ENCODE data around the gene MRPL4.
"Not testable (repeated sequence)": the region's sequence is repeated elsewhere in the genome, so short reads cannot be mapped to it uniquely, and the experiment has no call there.

The MRPL4 gene

DNA sequence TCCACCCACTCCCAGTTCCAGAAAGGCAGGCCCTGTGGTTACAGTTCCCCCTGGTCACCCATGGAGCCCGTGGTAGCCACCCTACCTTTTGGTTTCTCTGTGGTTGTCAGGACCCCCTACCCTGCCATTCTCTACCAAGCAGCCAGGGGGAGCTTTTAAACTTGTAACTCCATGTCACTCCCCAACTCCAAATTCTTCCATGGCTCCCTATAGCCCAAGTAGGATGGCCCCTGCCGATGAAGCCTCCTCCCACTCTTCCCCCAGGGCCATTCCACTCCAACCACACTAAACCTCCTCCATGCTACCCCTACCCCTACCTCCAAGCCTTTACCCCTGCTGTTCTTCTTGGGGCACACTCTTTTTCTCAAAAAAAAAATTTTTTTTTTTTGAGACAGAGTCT, 23.1 kb upstream of the MRPL4 start:
- H3K27ac ChIP-seq (ENCODE audit: low read depth in 2 of 2, low read length in 2 of 2), result peak overlapping the region; percentile 27 to 43

GRCh38 chr19:10230173-10230860, 21.7 kb upstream of the MRPL4 start:
- H3K4me1 ChIP-seq (ENCODE audit: control insufficient read depth in 2 of 2, insufficient read depth in 2 of 2, low read length in 2 of 2), result peaks cover 6 to 7% of the 10 kb centered on the region in 2 donors
- peak overlapping the region; percentile 77 to 79 for H3K4me3 ChIP-seq (ENCODE audit: low read length in 2 of 2)
- no peaks in the 10 kb centered on the region for H3K36me3 ChIP-seq (ENCODE audit: control insufficient read depth in 2 of 2, insufficient read depth in 2 of 2, low read length in 2 of 2)
- no peaks in the 10 kb centered on the region for H3K9me3 ChIP-seq (ENCODE audit: control insufficient read depth in 2 of 2, low read length in 2 of 2)
- H3K27ac ChIP-seq (ENCODE audit: low read depth in 2 of 2, low read length in 2 of 2), result peak overlapping the region; percentile 76 to 85
- peak overlapping the region; percentile 75 to 86 for H3K9ac ChIP-seq (ENCODE audit: low read depth in 1 of 2, low read length in 2 of 2)
- H3K27me3 ChIP-seq (ENCODE audit: control insufficient read depth in 2 of 2, insufficient read depth in 2 of 2, low read length in 2 of 2), result no peaks in the 10 kb centered on the region

More for the DNA sequence above, 23.1 kb upstream of the MRPL4 start:
- peaks cover 6 to 7% of the 10 kb centered on the region in 2 donors for H3K4me1 ChIP-seq (ENCODE audit: control insufficient read depth in 2 of 2, insufficient read depth in 2 of 2, low read length in 2 of 2)
- no peaks in the 10 kb centered on the region for H3K9me3 ChIP-seq (ENCODE audit: control insufficient read depth in 2 of 2, low read length in 2 of 2)
- H3K9ac ChIP-seq (ENCODE audit: low read depth in 1 of 2, low read length in 2 of 2), result no peak overlapping the region
- no peak overlapping the region for H3K4me3 ChIP-seq (ENCODE audit: low read length in 2 of 2)
- H3K36me3 ChIP-seq (ENCODE audit: control insufficient read depth in 2 of 2, insufficient read depth in 2 of 2, low read length in 2 of 2), result peaks cover 0 to 6% of the 10 kb centered on the region in 2 donors
- H3K27me3 ChIP-seq (ENCODE audit: control insufficient read depth in 2 of 2, insufficient read depth in 2 of 2, low read length in 2 of 2), result no peaks in the 10 kb centered on the region

DNA sequence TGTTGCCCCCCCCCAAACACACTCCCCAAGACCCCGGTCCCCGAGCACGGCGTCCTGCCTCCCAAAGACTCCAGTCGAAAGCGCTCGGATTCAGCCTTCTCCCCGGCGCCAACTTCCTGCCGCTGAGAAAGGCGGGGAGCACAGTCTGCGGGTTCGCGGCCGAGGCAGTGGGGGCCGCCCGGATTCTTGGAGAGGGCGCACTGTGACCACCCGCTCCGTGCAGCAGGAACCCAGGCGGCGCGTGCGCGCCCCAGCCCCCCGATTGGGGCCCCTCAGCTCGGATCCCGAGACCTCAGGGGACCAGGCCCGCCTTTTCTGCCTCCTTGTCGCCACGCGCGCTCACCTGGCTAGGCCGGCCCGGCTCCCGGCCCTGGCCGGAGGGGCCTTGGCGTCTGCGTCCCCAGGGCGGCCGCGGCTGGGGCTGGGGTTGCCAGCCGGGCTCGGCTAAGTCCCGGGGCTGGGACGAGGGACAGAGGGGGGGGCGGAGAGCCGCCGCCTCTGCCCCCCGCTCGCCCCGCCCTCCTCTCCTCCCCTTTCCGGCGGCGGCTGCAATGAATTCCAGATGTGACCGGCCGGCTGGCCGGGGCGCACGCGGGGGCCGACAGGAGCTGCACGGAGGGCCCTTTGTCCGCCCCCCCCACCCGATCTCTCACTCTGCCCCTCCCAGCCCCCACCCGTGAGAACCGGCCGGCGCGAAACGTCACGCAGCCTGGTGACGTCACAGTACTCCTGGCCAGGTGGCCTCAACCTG, 21.0 kb upstream of the MRPL4 start, which contains the start of gene S1PR2:
TSS of gene S1PR2 (minus strand) at position 471 of the 751 bp plus-strand sequence. CDS start 6,426 bp downstream, outside the sequence.
- H3K4me1 ChIP-seq (ENCODE audit: control insufficient read depth in 2 of 2, insufficient read depth in 2 of 2, low read length in 2 of 2), result peaks cover 6 to 7% of the 10 kb centered on the region in 2 donors
- H3K27ac ChIP-seq (ENCODE audit: low read depth in 2 of 2, low read length in 2 of 2), result peak within 1 kb of the TSS; percentile 76 to 85
- H3K9me3 ChIP-seq (ENCODE audit: control insufficient read depth in 2 of 2, low read length in 2 of 2), result no peaks in the 10 kb centered on the region
- H3K27me3 ChIP-seq (ENCODE audit: control insufficient read depth in 2 of 2, insufficient read depth in 2 of 2, low read length in 2 of 2), result no peaks in the 10 kb centered on the region
- H3K4me3 ChIP-seq (ENCODE audit: low read length in 2 of 2), result peak within 1 kb of the TSS; percentile 77 to 79
- H3K36me3 ChIP-seq (ENCODE audit: control insufficient read depth in 2 of 2, insufficient read depth in 2 of 2, low read length in 2 of 2), result no peaks in the 10 kb centered on the region
- peak within 1 kb of the TSS; percentile 75 to 86 for H3K9ac ChIP-seq (ENCODE audit: low read depth in 1 of 2, low read length in 2 of 2)

GRCh38 chr19:10231612-10232228, 20.3 kb upstream of the MRPL4 start:
- H3K27me3 ChIP-seq (ENCODE audit: control insufficient read depth in 2 of 2, insufficient read depth in 2 of 2, low read length in 2 of 2), result no peaks in the 10 kb centered on the region
- H3K27ac ChIP-seq (ENCODE audit: low read depth in 2 of 2, low read length in 2 of 2), result peak overlapping the region in 1 of 2 donors; percentile 85
- peaks cover 6 to 7% of the 10 kb centered on the region in 2 donors for H3K4me1 ChIP-seq (ENCODE audit: control insufficient read depth in 2 of 2, insufficient read depth in 2 of 2, low read length in 2 of 2)
- H3K9ac ChIP-seq (ENCODE audit: low read depth in 1 of 2, low read length in 2 of 2), result peak overlapping the region in 1 of 2 donors; percentile 19
- no peaks in the 10 kb centered on the region for H3K36me3 ChIP-seq (ENCODE audit: control insufficient read depth in 2 of 2, insufficient read depth in 2 of 2, low read length in 2 of 2)
- peak overlapping the region; percentile 48 to 77 for H3K4me3 ChIP-seq (ENCODE audit: low read length in 2 of 2)
- H3K9me3 ChIP-seq (ENCODE audit: control insufficient read depth in 2 of 2, low read length in 2 of 2), result no peaks in the 10 kb centered on the region

DNA sequence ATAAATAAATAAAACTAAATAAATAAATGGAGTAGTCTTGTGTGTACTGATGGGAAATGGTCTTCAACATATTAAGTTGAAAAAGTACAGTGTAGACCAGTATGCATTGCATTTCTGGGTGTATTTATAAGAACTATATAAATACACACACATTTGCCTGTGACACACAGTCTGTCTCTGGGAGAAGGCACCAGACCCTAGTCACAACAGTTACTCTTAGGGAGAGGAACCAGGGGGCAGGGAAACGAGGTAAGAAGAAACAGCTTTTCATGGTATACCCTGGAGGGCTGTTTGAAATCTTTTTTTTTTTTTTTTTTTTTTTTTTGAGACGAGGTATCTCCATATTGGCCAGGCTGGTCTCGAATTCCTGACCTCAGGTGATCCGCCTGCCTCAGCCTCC, 18.1 kb upstream of the MRPL4 start:
- H3K9ac ChIP-seq (ENCODE audit: low read depth in 1 of 2, low read length in 2 of 2), result no peak overlapping the region
- no peak overlapping the region for H3K4me3 ChIP-seq (ENCODE audit: low read length in 2 of 2)
- peaks cover 7 to 10% of the 10 kb centered on the region in 2 donors for H3K4me1 ChIP-seq (ENCODE audit: control insufficient read depth in 2 of 2, insufficient read depth in 2 of 2, low read length in 2 of 2)
- H3K27ac ChIP-seq (ENCODE audit: low read depth in 2 of 2, low read length in 2 of 2), result no peak overlapping the region
- no peaks in the 10 kb centered on the region for H3K27me3 ChIP-seq (ENCODE audit: control insufficient read depth in 2 of 2, insufficient read depth in 2 of 2, low read length in 2 of 2)
- no peaks in the 10 kb centered on the region for H3K9me3 ChIP-seq (ENCODE audit: control insufficient read depth in 2 of 2, low read length in 2 of 2)
- no peaks in the 10 kb centered on the region for H3K36me3 ChIP-seq (ENCODE audit: control insufficient read depth in 2 of 2, insufficient read depth in 2 of 2, low read length in 2 of 2)

- Histone ChIP-seq H3K4me1 (ENCODE audit: control insufficient read depth in 2 of 2, insufficient read depth in 2 of 2, low read length in 2 of 2) (peaks cover 5 to 7% of the 10 kb centered on the region in 2 donors), H3K9me3 (ENCODE audit: control insufficient read depth in 2 of 2, low read length in 2 of 2) (no peaks in the 10 kb centered on the region), H3K27me3 (ENCODE audit: control insufficient read depth in 2 of 2, insufficient read depth in 2 of 2, low read length in 2 of 2) (no peaks in the 10 kb centered on the region), H3K27ac (ENCODE audit: low read depth in 2 of 2, low read length in 2 of 2) (no peak overlapping the region), H3K9ac (ENCODE audit: low read depth in 1 of 2, low read length in 2 of 2) (no peak overlapping the region), H3K36me3 (ENCODE audit: control insufficient read depth in 2 of 2, insufficient read depth in 2 of 2, low read length in 2 of 2) (no peaks in the 10 kb centered on the region), H3K4me3 (ENCODE audit: low read length in 2 of 2) (no peak overlapping the region)
Observed at GRCh38 chr19:10235003-10235402, 17.0 kb upstream of the MRPL4 start.

GRCh38 chr19:10235409-10235808, 16.6 kb upstream of the MRPL4 start:
- H3K4me3 ChIP-seq (ENCODE audit: low read length in 2 of 2); H3K27me3 ChIP-seq (ENCODE audit: control insufficient read depth in 2 of 2, insufficient read depth in 2 of 2, low read length in 2 of 2); H3K4me1 ChIP-seq (ENCODE audit: control insufficient read depth in 2 of 2, insufficient read depth in 2 of 2, low read length in 2 of 2); H3K9me3 ChIP-seq (ENCODE audit: control insufficient read depth in 2 of 2, low read length in 2 of 2); H3K36me3 ChIP-seq (ENCODE audit: control insufficient read depth in 2 of 2, insufficient read depth in 2 of 2, low read length in 2 of 2); H3K9ac ChIP-seq (ENCODE audit: low read depth in 1 of 2, low read length in 2 of 2): not testable (repeated sequence)
- peak overlapping the region in 1 of 2 donors; percentile 82 for H3K27ac ChIP-seq (ENCODE audit: low read depth in 2 of 2, low read length in 2 of 2)

- Histone ChIP-seq H3K27me3 (ENCODE audit: control insufficient read depth in 2 of 2, insufficient read depth in 2 of 2, low read length in 2 of 2) (no peaks in the 10 kb centered on the region), H3K9ac (ENCODE audit: low read depth in 1 of 2, low read length in 2 of 2) (peak overlapping the region in 1 of 2 donors; percentile 25), H3K27ac (ENCODE audit: low read depth in 2 of 2, low read length in 2 of 2) (peak overlapping the region; percentile 64 to 67), H3K4me3 (ENCODE audit: low read length in 2 of 2) (no peak overlapping the region), H3K9me3 (ENCODE audit: control insufficient read depth in 2 of 2, low read length in 2 of 2) (no peaks in the 10 kb centered on the region), H3K36me3 (ENCODE audit: control insufficient read depth in 2 of 2, insufficient read depth in 2 of 2, low read length in 2 of 2) (no peaks in the 10 kb centered on the region), H3K4me1 (ENCODE audit: control insufficient read depth in 2 of 2, insufficient read depth in 2 of 2, low read length in 2 of 2) (peaks cover 5 to 7% of the 10 kb centered on the region in 2 donors)
Observed at GRCh38 chr19:10237702-10238101, 14.3 kb upstream of the MRPL4 start.

DNA sequence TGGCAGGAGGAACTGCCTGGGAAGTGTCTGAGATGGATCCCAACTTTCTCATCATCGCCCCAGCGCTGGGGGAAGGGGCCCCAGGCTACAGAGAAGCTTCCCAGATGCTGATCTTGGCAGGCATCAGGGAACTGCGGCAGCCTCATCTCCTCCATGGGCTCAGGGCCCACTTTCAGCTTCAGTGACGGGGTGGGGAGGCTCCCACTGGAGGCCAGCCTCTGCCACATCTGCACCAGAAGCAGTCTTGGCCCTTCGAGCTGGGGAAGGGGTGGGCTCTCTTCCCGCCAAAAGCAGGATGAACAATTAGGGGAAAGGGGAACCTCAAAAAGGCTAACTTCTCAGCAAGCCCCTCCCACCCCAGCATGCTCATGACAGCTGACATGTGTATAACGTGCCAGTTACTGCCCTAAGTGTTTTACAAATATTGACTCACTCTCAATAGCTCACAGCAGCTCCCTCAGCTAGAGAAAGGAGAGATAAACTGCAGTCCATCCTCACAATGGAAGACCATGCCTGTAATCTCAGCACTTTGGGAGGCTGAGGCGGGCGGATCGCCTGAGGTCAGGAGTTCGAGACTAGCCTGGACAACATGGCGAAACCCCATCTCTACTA, 13.7 kb upstream of the MRPL4 start:
- no peaks in the 10 kb centered on the region for H3K27me3 ChIP-seq (ENCODE audit: control insufficient read depth in 2 of 2, insufficient read depth in 2 of 2, low read length in 2 of 2)
- peak overlapping the region; percentile 64 to 67 for H3K27ac ChIP-seq (ENCODE audit: low read depth in 2 of 2, low read length in 2 of 2)
- H3K4me3 ChIP-seq (ENCODE audit: low read length in 2 of 2), result no peak overlapping the region
- H3K4me1 ChIP-seq (ENCODE audit: control insufficient read depth in 2 of 2, insufficient read depth in 2 of 2, low read length in 2 of 2), result peaks cover 5 to 9% of the 10 kb centered on the region in 2 donors
- no peaks in the 10 kb centered on the region for H3K9me3 ChIP-seq (ENCODE audit: control insufficient read depth in 2 of 2, low read length in 2 of 2)
- H3K36me3 ChIP-seq (ENCODE audit: control insufficient read depth in 2 of 2, insufficient read depth in 2 of 2, low read length in 2 of 2), result no peaks in the 10 kb centered on the region
- H3K9ac ChIP-seq (ENCODE audit: low read depth in 1 of 2, low read length in 2 of 2), result peak overlapping the region in 1 of 2 donors; percentile 25

Measured in mucosa of rectum (tissue), 2 donors.